Mononuclear cell (primary cell): ENCODE results near the gene PLXNA2. TPM values are rescaled to one million over a fixed set of nuclear protein-coding genes. Genes with fewer than 3 reads are reported as not detected.

Experiments used
- H3K27me3 ChIP-seq: 2 replicates; pipeline ENCODE4 v1.6.0; 2011; ENCODE audit warnings: low read length, control low read depth; ENCODE audit not compliant: insufficient read depth
- H3K4me1 ChIP-seq: 2 replicates; pipeline ENCODE4 v1.5.1; 2011; ENCODE audit warnings: mild to moderate bottlenecking, low read length, control low read depth; ENCODE audit not compliant: insufficient read depth
- H3K4me3 ChIP-seq: 2 replicates; pipeline ENCODE4 v1.5.1; 2011; ENCODE audit warnings: mild to moderate bottlenecking, low read length, moderate library complexity
- H3K9me3 ChIP-seq: 2 replicates; pipeline ENCODE4 v1.5.1; 2011; ENCODE audit warnings: low read depth, mild to moderate bottlenecking, control low read depth, low read length
- total RNA-seq: library from RNA; depleted of rRNA; stranded (reverse); fragments of >200 nt; gene quantifications from one replicate; pipeline ENCODE4 v1.2.3, GENCODE V29; 2012

The PLXNA2 gene
- total RNA-seq, 1 donor: 2.6 TPM

- Histone ChIP-seq H3K4me1 (peaks cover 7% of the 10 kb centered on the region), H3K4me3 (no peak overlapping the region), H3K9me3 (no peaks in the 10 kb centered on the region), H3K27me3 (no peaks in the 10 kb centered on the region)
Measured at GRCh38 chr1:208066583-208066982, 177.6 kb downstream of the PLXNA2 start.

DNA sequence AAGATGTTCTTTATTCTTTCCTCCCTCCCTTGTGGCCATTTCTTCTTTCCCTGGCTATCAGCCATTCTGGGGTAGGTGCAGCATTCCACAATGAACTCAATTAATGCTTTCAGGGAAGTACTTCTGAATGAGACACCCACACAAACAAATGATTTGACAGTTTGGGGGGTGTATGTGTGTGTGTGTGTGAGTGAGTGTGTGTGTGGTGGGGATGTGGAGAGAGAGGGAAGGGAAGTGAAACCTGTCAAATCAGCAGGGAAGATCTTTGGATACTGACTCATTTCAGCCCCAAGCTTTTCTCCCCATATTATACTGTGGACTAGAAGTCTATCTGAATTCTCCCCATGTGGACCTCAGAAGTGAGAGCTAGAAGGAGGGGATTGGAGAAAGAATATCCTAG is 178.3 kb downstream of the PLXNA2 start:
- H3K4me1 ChIP-seq: peaks cover 7% of the 10 kb centered on the region
- H3K27me3 ChIP-seq: no peaks in the 10 kb centered on the region
- no peak overlapping the region for H3K4me3 ChIP-seq
- no peaks in the 10 kb centered on the region for H3K9me3 ChIP-seq

DNA sequence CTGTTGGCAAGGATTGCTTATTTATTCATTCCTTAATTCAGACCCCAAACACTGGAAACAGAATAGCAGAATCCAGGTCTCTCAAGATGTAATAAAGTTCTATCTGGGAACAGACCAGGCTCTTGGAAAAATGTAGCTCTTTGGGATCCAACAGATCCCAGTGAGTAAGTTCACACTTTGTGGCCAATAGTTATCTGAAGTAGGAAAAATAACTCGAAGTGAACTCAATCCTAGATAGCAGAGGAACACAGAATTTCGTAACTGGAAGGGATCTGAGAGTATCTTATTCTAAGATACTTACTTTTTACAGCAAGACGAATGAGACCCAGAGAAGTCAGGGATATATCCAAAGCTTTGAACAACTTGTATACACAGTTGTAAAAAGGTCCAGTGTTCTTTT is 182.6 kb downstream of the PLXNA2 start:
- Histone ChIP-seq H3K9me3 (no peaks in the 10 kb centered on the region), H3K4me3 (no peak overlapping the region), H3K27me3 (no peaks in the 10 kb centered on the region), H3K4me1 (peaks cover 7% of the 10 kb centered on the region)

- no peaks in the 10 kb centered on the region for H3K9me3 ChIP-seq
- H3K27me3 ChIP-seq: no peaks in the 10 kb centered on the region
- H3K4me1 ChIP-seq: peaks cover 5% of the 10 kb centered on the region
- no peak overlapping the region for H3K4me3 ChIP-seq
Measured at GRCh38 chr1:208061118-208061517, 183.1 kb downstream of the PLXNA2 start.

DNA sequence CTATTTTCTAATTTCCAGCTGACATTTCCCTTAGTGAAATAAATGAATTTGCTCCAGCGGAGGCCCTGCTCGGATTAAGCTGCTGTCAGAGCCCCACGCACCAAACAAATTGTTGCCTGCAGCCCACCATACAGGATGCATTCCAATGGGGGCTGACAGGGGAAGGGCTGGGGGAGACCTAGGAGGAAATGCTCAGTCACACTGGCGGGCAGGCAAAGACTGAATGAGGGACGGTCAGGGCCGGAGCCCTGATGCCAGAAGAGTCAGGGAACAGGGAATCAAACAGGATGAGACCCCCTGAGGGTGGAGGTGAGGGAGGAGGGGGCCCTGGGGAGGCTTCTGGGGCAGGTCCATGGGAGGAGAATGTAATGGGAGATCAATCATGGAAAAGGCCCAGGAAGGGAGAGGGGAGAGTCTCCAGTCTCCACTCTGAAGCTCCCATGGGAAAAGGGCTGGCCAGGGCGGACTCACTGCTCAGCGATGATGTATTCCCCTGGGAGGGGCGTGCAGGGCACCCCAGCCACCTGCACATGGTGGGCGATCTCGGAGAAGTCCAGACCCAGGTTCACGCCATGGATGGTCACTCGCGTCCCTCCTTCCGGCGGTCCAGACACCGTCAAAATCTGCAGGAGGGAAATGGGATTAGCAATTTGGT is 183.8 kb downstream of the PLXNA2 start:
- H3K4me3 ChIP-seq: no peak overlapping the region
- no peaks in the 10 kb centered on the region for H3K27me3 ChIP-seq
- no peaks in the 10 kb centered on the region for H3K9me3 ChIP-seq
- no peaks in the 10 kb centered on the region for H3K4me1 ChIP-seq

- Histone ChIP-seq H3K4me1 (no peaks in the 10 kb centered on the region), H3K27me3 (no peaks in the 10 kb centered on the region), H3K4me3 (no peak overlapping the region), H3K9me3 (no peaks in the 10 kb centered on the region)
Measured at GRCh38 chr1:208059409-208060001, 184.7 kb downstream of the PLXNA2 start.

DNA sequence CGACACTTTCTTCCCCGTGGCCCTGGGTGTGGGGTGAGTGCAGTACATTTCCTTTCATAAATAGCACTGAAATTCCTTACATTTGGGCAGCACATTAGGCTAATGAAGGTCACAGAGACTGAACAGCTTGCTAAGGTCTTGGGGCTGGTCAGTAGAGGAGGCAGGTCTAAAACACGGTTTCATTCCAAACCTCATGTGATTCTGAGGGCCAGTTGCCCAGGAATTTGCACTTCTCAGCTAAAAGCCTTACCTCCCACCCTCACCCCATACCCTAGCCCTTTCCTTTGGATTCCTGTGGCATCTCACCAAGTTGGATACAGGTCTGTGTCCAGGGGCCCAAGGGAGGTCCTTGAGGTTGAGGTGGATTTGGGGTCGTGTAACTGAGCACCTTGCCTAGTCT is 185.4 kb downstream of the PLXNA2 start:
- Histone ChIP-seq H3K9me3 (no peaks in the 10 kb centered on the region), H3K27me3 (no peaks in the 10 kb centered on the region), H3K4me3 (no peak overlapping the region), H3K4me1 (no peaks in the 10 kb centered on the region)

GRCh38 chr1:208058267-208058666 is 185.9 kb downstream of the PLXNA2 start:
- Histone ChIP-seq H3K4me3 (no peak overlapping the region), H3K9me3 (no peaks in the 10 kb centered on the region), H3K4me1 (no peaks in the 10 kb centered on the region), H3K27me3 (no peaks in the 10 kb centered on the region)

- H3K27me3 ChIP-seq: no peaks in the 10 kb centered on the region
- no peaks in the 10 kb centered on the region for H3K4me1 ChIP-seq
- H3K4me3 ChIP-seq: no peak overlapping the region
- no peaks in the 10 kb centered on the region for H3K9me3 ChIP-seq
Measured at GRCh38 chr1:208057056-208057455, 187.1 kb downstream of the PLXNA2 start.

DNA sequence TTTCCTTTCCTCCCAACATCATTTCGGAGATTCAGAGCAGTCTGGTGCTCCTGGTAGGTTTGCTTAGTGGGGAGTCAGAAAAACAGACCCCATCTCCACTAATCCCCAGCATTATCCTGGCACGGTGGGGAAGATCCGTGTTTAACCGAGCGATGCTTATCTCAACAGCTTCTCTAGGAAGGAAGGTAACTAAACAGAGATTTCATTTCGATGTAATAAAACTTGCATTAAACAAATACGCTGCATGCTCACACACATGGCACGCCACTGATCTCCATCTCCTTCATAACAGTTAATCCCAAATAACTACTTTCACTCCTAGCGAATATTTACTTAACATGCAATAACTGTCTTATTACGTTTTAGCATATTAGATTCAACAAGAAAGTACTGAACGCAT is 188.6 kb downstream of the PLXNA2 start:
- Histone ChIP-seq H3K4me1 (no peaks in the 10 kb centered on the region), H3K27me3 (no peaks in the 10 kb centered on the region), H3K9me3 (no peaks in the 10 kb centered on the region), H3K4me3 (no peak overlapping the region)

DNA sequence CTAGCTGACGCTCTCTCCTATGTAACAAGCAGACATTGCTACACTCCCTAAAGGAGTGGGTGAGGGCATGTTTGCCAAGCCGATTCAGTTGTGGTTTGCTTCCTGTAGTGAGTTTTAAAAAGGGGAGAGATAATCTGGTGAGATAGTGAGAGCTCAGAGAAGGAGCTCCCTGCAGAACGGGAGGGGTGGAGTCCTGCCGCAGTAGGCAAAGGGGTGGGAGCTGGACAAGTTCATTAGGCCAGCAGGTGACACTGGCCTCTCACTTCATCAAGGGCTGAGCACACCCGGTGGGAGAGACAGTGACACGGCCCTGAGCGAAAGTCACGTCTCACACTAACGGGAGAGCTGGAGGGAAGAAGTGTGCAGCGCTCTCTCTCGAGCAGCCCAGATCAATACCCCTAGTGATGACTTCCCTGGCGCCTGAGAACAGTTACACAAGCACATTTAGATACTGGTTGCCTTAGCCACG is 189.2 kb downstream of the PLXNA2 start:
- Histone ChIP-seq H3K27me3 (no peaks in the 10 kb centered on the region), H3K4me1 (no peaks in the 10 kb centered on the region), H3K4me3 (no peak overlapping the region), H3K9me3 (no peaks in the 10 kb centered on the region)

- Histone ChIP-seq H3K4me3 (no peak overlapping the region), H3K4me1 (no peaks in the 10 kb centered on the region), H3K9me3 (no peaks in the 10 kb centered on the region), H3K27me3 (no peaks in the 10 kb centered on the region)
Measured at GRCh38 chr1:208054485-208054884, 189.7 kb downstream of the PLXNA2 start.

DNA sequence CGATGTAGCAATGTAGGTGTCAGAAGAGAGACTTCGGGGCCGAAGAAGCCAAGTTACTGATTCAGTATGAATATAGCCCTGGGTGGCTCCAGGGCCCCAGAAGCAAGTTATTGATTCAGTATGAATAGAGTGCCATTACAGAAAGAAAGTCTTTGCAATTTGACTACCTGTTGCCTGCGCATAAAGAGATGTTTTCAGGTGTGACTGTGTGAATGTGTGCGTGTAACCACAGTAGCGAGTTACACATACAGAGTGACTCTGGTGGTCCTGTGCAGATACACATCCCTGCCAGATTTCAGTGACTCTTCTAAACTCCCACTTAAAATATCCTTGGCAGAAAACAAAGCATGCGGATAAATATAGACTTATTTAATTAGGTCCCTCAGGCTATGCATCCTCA is 190.5 kb downstream of the PLXNA2 start:
- H3K9me3 ChIP-seq: no peaks in the 10 kb centered on the region
- H3K4me1 ChIP-seq: no peaks in the 10 kb centered on the region
- no peaks in the 10 kb centered on the region for H3K27me3 ChIP-seq
- no peak overlapping the region for H3K4me3 ChIP-seq

DNA sequence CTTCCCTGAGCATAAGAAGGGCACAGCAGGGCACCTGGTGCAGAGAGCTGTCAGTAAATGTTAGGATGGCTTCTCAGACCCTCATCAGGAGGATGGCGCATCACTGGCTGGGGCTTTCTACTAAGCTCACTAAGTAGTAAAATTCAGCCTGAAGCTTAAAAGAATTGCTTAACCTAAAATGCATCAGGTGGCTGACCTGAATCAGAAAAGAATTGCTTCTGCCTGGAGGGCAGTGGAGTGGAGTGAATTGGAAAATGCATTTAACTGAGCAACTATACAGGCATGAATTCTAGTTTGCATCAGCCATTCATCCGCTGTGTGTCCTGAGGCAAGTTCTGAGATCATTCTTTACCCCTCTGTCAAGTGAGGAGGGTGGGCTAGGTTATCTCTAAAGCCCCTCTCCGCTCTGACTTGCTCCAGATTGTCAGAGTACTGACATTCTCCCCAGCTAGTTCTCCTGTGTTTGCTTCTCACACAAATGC is 191.2 kb downstream of the PLXNA2 start:
- no peaks in the 10 kb centered on the region for H3K27me3 ChIP-seq
- no peaks in the 10 kb centered on the region for H3K9me3 ChIP-seq
- H3K4me1 ChIP-seq: no peaks in the 10 kb centered on the region
- H3K4me3 ChIP-seq: no peak overlapping the region

DNA sequence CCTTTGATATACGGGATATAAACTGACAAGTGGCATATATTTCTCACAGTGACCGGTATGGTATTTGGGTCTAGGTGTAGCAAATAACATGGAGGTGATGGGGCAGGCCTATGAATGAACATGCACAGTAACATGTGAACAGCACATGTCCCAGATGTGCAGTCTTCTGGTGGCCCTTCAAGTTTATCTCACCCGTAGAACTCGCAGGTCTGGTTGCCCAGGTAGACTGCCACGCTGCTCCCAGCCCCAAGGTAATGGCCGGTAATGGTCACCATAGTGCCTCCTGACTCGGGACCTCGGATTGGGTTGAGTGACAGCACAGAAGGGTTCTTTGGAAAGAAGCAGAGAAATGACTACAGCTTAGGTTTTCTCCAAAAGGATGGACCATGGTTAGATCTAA is 192.0 kb downstream of the PLXNA2 start:
- Histone ChIP-seq H3K9me3 (no peaks in the 10 kb centered on the region), H3K4me1 (no peaks in the 10 kb centered on the region), H3K4me3 (no peak overlapping the region), H3K27me3 (no peaks in the 10 kb centered on the region)

GRCh38 chr1:208051651-208052050 is 192.5 kb downstream of the PLXNA2 start:
- no peaks in the 10 kb centered on the region for H3K9me3 ChIP-seq
- H3K4me1 ChIP-seq: no peaks in the 10 kb centered on the region
- no peak overlapping the region for H3K4me3 ChIP-seq
- no peaks in the 10 kb centered on the region for H3K27me3 ChIP-seq
